H1 (cell line): ENCODE data around the gene CERCAM. TPM values are rescaled to one million over a fixed set of nuclear protein-coding genes. Genes with fewer than 3 reads are reported as not detected.
"Not testable (repeated sequence)": the region's sequence is repeated elsewhere in the genome, so short reads cannot be mapped to it uniquely, and the experiment has no call there.

Experiments
- CTCF ChIA-PET: fragments of 300-600 bp; sonication (Branson Sonifier 250); formaldehyde crosslinking; loops from one replicate; lab custom pipeline; 2021; ENCODE audit not compliant: partially characterized antibody; lab: Charles Lee
- POLR2A ChIA-PET: fragments of 300-600 bp; sonication (Branson Sonifier 250); formaldehyde crosslinking; loops from one replicate; lab custom pipeline; 2021; ENCODE audit warnings: inconsistent platforms; ENCODE audit not compliant: partially characterized antibody; lab: Charles Lee
- DNase-seq, 2 experiments: peaks; one replicate each; pipeline versions ENCODE4 v3.0.0 to v3.0.0-alpha.2; 2010 to 2022; ENCODE audit warnings: low spot score in 2 of 2, low read depth in 1 of 2, mixed read lengths in 1 of 2
- FAIRE-seq: peaks from 2 replicates; lab custom pipeline; 2011; peaks lifted over from hg19 to GRCh38; lab: Jason Lieb, UNC
- H2AFZ ChIP-seq: 2 replicates; pipeline ENCODE4 v1.8.1; 2012; ENCODE audit warnings: low read length, inconsistent platforms
- H2AK5ac ChIP-seq: 2 replicates; pipeline ENCODE4 v1.6.1; 2013; ENCODE audit warnings: low read depth, low read length
- H2BK120ac ChIP-seq: replicated peaks from 2 replicates; pipeline ENCODE3; 2013; ENCODE audit warnings: low read depth, low read length, inconsistent platforms
- H2BK12ac ChIP-seq: 2 replicates; pipeline ENCODE4 v1.6.1; 2013; ENCODE audit warnings: low read depth, low read length
- H2BK15ac ChIP-seq: 2 replicates; pipeline ENCODE4 v1.6.1; 2013; ENCODE audit warnings: low read length
- H2BK20ac ChIP-seq: 2 replicates; pipeline ENCODE4 v1.6.1; 2013; ENCODE audit warnings: low read length
- H2BK5ac ChIP-seq: 2 replicates; pipeline ENCODE4 v1.6.1; 2013; ENCODE audit warnings: low read depth, low read length
- H3K14ac ChIP-seq: 2 replicates; pipeline ENCODE4 v1.6.1; 2013; ENCODE audit warnings: inconsistent platforms; ENCODE audit not compliant: insufficient read length
- H3K18ac ChIP-seq: 2 replicates; pipeline ENCODE4 v1.6.1; 2013; ENCODE audit warnings: low read length; ENCODE audit errors: extremely low read depth
- H3K23ac ChIP-seq: 2 replicates; pipeline ENCODE4 v1.6.1; 2013; ENCODE audit warnings: inconsistent platforms; ENCODE audit not compliant: insufficient read length
- H3K23me2 ChIP-seq: 2 replicates; pipeline ENCODE4 v1.6.1; 2013; ENCODE audit warnings: low read depth, low read length
- H3K27ac ChIP-seq: 2 replicates; pipeline ENCODE4 v1.6.1; 2011; ENCODE audit warnings: low read depth, low read length, inconsistent platforms
- H3K27me3 ChIP-seq, 4 experiments: replicated peaks in 1 of 4; 1 replicate in 1 of 4; 2 replicates in 3 of 4; pipeline versions ENCODE4 v1.6.1 to v1.8.1; 2011 to 2013; ENCODE audit warnings: low read length in 3 of 4, mild to moderate bottlenecking in 3 of 4, inconsistent platforms in 2 of 4, mixed read lengths in 2 of 4, moderate library complexity in 1 of 4; ENCODE audit not compliant: control insufficient read depth in 3 of 4, insufficient read depth in 3 of 4; ENCODE audit errors: extremely low read depth in 1 of 4
- H3K36me3 ChIP-seq, 4 experiments: 2 replicates each; pipeline versions ENCODE4 v1.6.1 to v1.8.1; 2011 to 2013; ENCODE audit warnings: mild to moderate bottlenecking in 4 of 4, low read length in 3 of 4, moderate library complexity in 2 of 4, control low read depth in 1 of 4, inconsistent platforms in 1 of 4; ENCODE audit not compliant: insufficient read depth in 4 of 4, control insufficient read depth in 2 of 4
- H3K4ac ChIP-seq: replicated peaks from 2 replicates; pipeline ENCODE3; 2013; ENCODE audit warnings: low read length, low read depth, mixed read lengths, inconsistent platforms; ENCODE audit not compliant: insufficient read length
- H3K4me1 ChIP-seq, 4 experiments: replicated peaks in 1 of 4; 1 replicate in 1 of 4; 2 replicates in 3 of 4; pipeline versions ENCODE4 v1.6.1 to v1.8.1; 2011 to 2013; ENCODE audit warnings: low read length in 3 of 4, inconsistent platforms in 2 of 4, mixed read lengths in 1 of 4; ENCODE audit not compliant: insufficient read depth in 4 of 4, control insufficient read depth in 3 of 4
- H3K4me2 ChIP-seq, 2 experiments: 2 replicates each; pipeline versions ENCODE4 v1.6.1 to v1.8.1; 2011 to 2013; ENCODE audit warnings: low read depth in 2 of 2, low read length in 2 of 2, control low read depth in 1 of 2, inconsistent platforms in 1 of 2, mild to moderate bottlenecking in 1 of 2; ENCODE audit not compliant: insufficient read depth in 1 of 2
- H3K4me3 ChIP-seq, 4 experiments: fragments of 200-600, 300-600 bp in 1 of 4; sonication (generic), shearing (Covaris generic), sonication (Bioruptor Twin) in 1 of 4; 2 replicates each; pipeline versions ENCODE4 v1.5.1 to v1.8.1; 2011 to 2016; ENCODE audit warnings: low read length in 4 of 4, low read depth in 3 of 4, control low read depth in 2 of 4, inconsistent platforms in 2 of 4, mild to moderate bottlenecking in 2 of 4, mixed read lengths in 1 of 4, moderate library complexity in 1 of 4; ENCODE audit not compliant: insufficient read depth in 2 of 4; ENCODE audit errors: extremely low read depth in 1 of 4
- H3K56ac ChIP-seq: replicated peaks from 2 replicates; pipeline ENCODE3; 2013; ENCODE audit warnings: low read depth, mild to moderate bottlenecking, mixed read lengths, low read length, inconsistent platforms; ENCODE audit not compliant: insufficient read length
- H3K79me1 ChIP-seq: 2 replicates; pipeline ENCODE4 v1.6.1; 2013; ENCODE audit warnings: low read depth, low read length, control low read depth
- H3K79me2 ChIP-seq, 2 experiments: 2 replicates each; pipeline versions ENCODE4 v1.6.1 to v1.8.1; 2012 to 2013; ENCODE audit warnings: low read length in 2 of 2, mild to moderate bottlenecking in 2 of 2, inconsistent platforms in 1 of 2; ENCODE audit not compliant: insufficient read depth in 2 of 2, control insufficient read depth in 1 of 2
- H3K9ac ChIP-seq, 4 experiments: replicated peaks in 1 of 4; 1 replicate in 1 of 4; 2 replicates in 3 of 4; pipeline versions ENCODE4 v1.6.1 to v1.8.1; 2011 to 2013; ENCODE audit warnings: low read depth in 3 of 4, low read length in 3 of 4, control low read depth in 2 of 4, mild to moderate bottlenecking in 2 of 4, moderate library complexity in 2 of 4, inconsistent platforms in 1 of 4; ENCODE audit errors: extremely low read depth in 1 of 4
- H3K9me3 ChIP-seq, 2 experiments: 2 replicates each; pipeline versions ENCODE4 v1.6.1 to v1.8.1; 2012 to 2013; ENCODE audit warnings: mild to moderate bottlenecking in 2 of 2, moderate library complexity in 2 of 2, control low read depth in 1 of 2, inconsistent platforms in 1 of 2, low read depth in 1 of 2, low read length in 1 of 2, mixed read lengths in 1 of 2; ENCODE audit not compliant: insufficient read depth in 2 of 2
- H4K20me1 ChIP-seq, 2 experiments: replicated peaks in 1 of 2; 2 replicates each; pipeline versions ENCODE3 to v1.8.1; 2011 to 2013; ENCODE audit warnings: inconsistent platforms in 2 of 2, low read length in 2 of 2, mild to moderate bottlenecking in 1 of 2; ENCODE audit not compliant: insufficient read depth in 2 of 2, control insufficient read depth in 1 of 2
- H4K5ac ChIP-seq: 2 replicates; pipeline ENCODE4 v1.6.1; 2013; ENCODE audit warnings: low read length, low read depth, mixed read lengths, inconsistent platforms; ENCODE audit not compliant: insufficient read length
- H4K8ac ChIP-seq: 2 replicates; pipeline ENCODE4 v1.8.0; 2013; ENCODE audit warnings: mild to moderate bottlenecking, moderate library complexity, low read length, inconsistent platforms; ENCODE audit not compliant: insufficient read depth; ENCODE audit errors: extremely low read depth
- H4K91ac ChIP-seq: replicated peaks from 2 replicates; pipeline ENCODE3; 2013; ENCODE audit warnings: low read length, mixed read lengths, inconsistent platforms; ENCODE audit not compliant: insufficient read length
- WGBS, 2 experiments: shearing (Covaris generic) in 1 of 2; methylation state at CpG; one replicate each; pipeline versions ENCODE4 v1.1.6 to v1.1.7; 2013 to 2015; ENCODE audit warnings: low lambda C conversion rate in 2 of 2, mixed read lengths in 2 of 2, inconsistent platforms in 1 of 2, low coverage in 1 of 2, missing lambda C conversion rate in 1 of 2; ENCODE audit not compliant: insufficient replicate concordance in 2 of 2, insufficient coverage in 1 of 2, insufficient read length in 1 of 2; ENCODE audit errors: extremely low coverage in 1 of 2, missing lambda C conversion rate in 1 of 2; 5-methylcytosine and 5-hydroxymethylcytosine counted together
- polyA plus RNA-seq, 7 experiments: library from polyadenylated mRNA; depleted of rRNA in 3 of 7; stranded (reverse) in 5 of 7; unstranded in 2 of 7; fragments of >200 nt in 5 of 7; fragments of 200-250 nt in 2 of 7; gene quantifications; 1 replicate in 5 of 7; 2 replicates in 1 of 7; 4 replicates in 1 of 7; pipeline versions ENCODE4 v1.2.1 to v1.2.3, GENCODE V29; 2011 to 2013; ENCODE audit warnings: missing spikeins in 2 of 7, mixed read lengths in 2 of 7
- total RNA-seq: library from RNA; stranded (reverse); fragmentation: NEBNext Ultra II Directional; extraction: Animal tissue kit (Norgen Biotek cat#: 25700); gene quantifications from 2 replicates; pipeline ENCODE4 v1.2.1, GENCODE V29; 2021

Gene CERCAM
- total and polyA plus RNA-seq, 2 of the 8 experiments (the other 6 are each of a cell fraction or from before 2014, with no cell fraction given): 3.1 to 5.2 TPM

GRCh38 chr9:128422022-128422782 is 1.5 kb downstream of the CERCAM start:
- not testable (repeated sequence) for H2BK15ac ChIP-seq, H2BK20ac ChIP-seq, H3K4ac ChIP-seq, H3K27ac ChIP-seq, H2AK5ac ChIP-seq, H4K91ac ChIP-seq, H4K8ac ChIP-seq, H3K4me2 ChIP-seq, H3K79me1 ChIP-seq, H3K23me2 ChIP-seq, H3K56ac ChIP-seq, H3K18ac ChIP-seq, H2BK12ac ChIP-seq, H3K9ac ChIP-seq, H4K5ac ChIP-seq, H3K4me1 ChIP-seq, DNase-seq, H2BK120ac ChIP-seq, H3K23ac ChIP-seq, H3K14ac ChIP-seq, H3K4me3 ChIP-seq, H3K79me2 ChIP-seq, H2BK5ac ChIP-seq, FAIRE-seq, H4K20me1 ChIP-seq, H2AFZ ChIP-seq, H3K36me3 ChIP-seq, H3K9me3 ChIP-seq
- ChIA-PET POLR2A (interaction anchor here (1.3 to 2.8 kb wide), 2 partner anchors 32 to 39 kb away, joined by 3 to 8 read pairs; no protein-coding TSS in a partner anchor), CTCF (interaction anchor here (0.6 to 5.9 kb wide), 7 partner anchors 10 to 1905 kb away, joined by 3 to 40 read pairs (median 5); no protein-coding TSS in a partner anchor)
- peaks cover 5 to 39% (median 31%) of the 10 kb centered on the region in 4 experiments; a peak in 6 of 7 replicates for H3K27me3 ChIP-seq
- 81% methylated on average over 13 of the region's 13 CpGs; no CpG with 5 or more reads in 1 of the 2 experiments for WGBS, 2 experiments
